HCT116 (cell line): ENCODE data around the gene NOXRED1.

ENCODE experiments used
- CTCF ChIP-seq, 3 experiments: fragments of 200-600 bp in 1 of 3; sonication (generic) in 1 of 3; IDR thresholded peaks in 2 of 3; conservative IDR thresholded peaks in 1 of 3; 2 replicates each; pipeline ENCODE4 v1.5.1; 2012 to 2017; ENCODE audit warnings: low read depth in 2 of 3, low read length in 2 of 3, antibody characterized with exemption in 1 of 3, borderline replicate concordance in 1 of 3, control low read depth in 1 of 3, mild to moderate bottlenecking in 1 of 3, mixed read lengths in 1 of 3, mixed run types in 1 of 3, moderate library complexity in 1 of 3; ENCODE audit not compliant: insufficient read depth in 1 of 3
- EZH2 ChIP-seq: fragments of 200-600 bp; sonication (generic); IDR thresholded peaks from 2 replicates; pipeline ENCODE4 v1.6.1; 2017; ENCODE audit warnings: antibody characterized with exemption, mixed run types

DNA sequence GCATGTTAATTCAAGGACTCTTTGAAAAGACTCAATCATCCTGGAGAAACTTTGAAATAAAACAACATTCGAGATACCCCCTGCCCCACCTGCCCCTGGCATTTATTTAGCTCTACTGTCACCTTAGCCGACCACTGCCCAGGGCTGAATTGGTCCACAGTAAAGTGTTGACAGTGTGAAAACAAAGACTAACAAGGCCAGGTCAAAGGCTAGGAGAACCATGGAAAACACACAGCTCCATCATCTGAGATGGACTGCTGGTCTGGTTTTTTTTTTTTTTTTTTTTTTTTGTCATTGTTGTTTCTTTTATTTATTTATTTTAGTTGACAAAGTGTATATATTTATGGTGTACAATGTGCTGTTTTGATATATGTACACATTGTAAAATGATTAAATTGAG, 76.8 kb downstream of the NOXRED1 start:
- TF ChIP-seq CTCF (IDR thresholded peaks at IDR 0.05 in 2 of 3, conservative IDR thresholded peaks at IDR 0.05 in 1 of 3; ENCODE audit: borderline replicate concordance in 1 of 3, insufficient read depth in 1 of 3, low read depth in 2 of 3, low read length in 2 of 3) (no peak), EZH2 (no peak)
